ENCODE data around the gene DCLK1.

Gene DCLK1

DNA sequence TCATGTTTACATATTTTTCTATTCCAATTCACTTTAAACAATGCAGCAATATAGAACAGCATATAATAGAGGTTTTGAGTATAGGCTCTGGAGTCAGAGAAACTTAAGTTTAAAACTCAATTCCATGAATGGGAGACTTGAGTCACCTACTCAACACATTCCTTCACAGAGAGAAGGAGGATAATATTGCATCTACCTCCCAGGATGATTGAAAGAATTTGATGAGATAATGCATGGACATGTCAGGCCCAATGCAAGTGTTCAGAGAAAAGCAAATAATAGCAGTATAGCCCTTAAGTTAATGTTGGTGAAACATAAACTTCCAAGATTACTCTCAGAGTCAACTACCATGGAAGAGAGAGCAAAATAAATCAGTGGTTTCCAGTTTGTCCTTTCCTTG lies 170.2 kb downstream of the DCLK1 start:
- no peak overlapping the region for H3K23ac ChIP-seq (ENCODE audit: low read length)
- H3K4me2 ChIP-seq (ENCODE audit: low read length), result no peak overlapping the region
- DNase-seq, result no peak
- H3K27ac ChIP-seq (ENCODE audit: low read depth, low read length), result no peak overlapping the region
- H3K4ac ChIP-seq (ENCODE audit: low read depth, low read length), result no peak overlapping the region
- H4K8ac ChIP-seq (ENCODE audit: low read depth, low read length), result no peak overlapping the region
- H2AK5ac ChIP-seq (ENCODE audit: low read length), result no peak overlapping the region
- no peak overlapping the region for H2BK5ac ChIP-seq (ENCODE audit: low read depth, low read length, poor library complexity)
- H3K18ac ChIP-seq (ENCODE audit: low read length), result no peak overlapping the region
- H3K14ac ChIP-seq (ENCODE audit: low read length), result no peak overlapping the region
- no peak overlapping the region for H2BK12ac ChIP-seq (ENCODE audit: low read length)
- no peak overlapping the region for H3K9ac ChIP-seq (ENCODE audit: low read length)
- H4K91ac ChIP-seq (ENCODE audit: low read depth, low read length), result no peak overlapping the region
- H3K9me3 ChIP-seq (ENCODE audit: insufficient read depth, low read depth, low read length), result peaks cover 3% of the 10 kb centered on the region
- no peak overlapping the region for H3K4me3 ChIP-seq (ENCODE audit: low read depth, low read length)
- H2AFZ ChIP-seq (ENCODE audit: insufficient read depth, low read length, poor library complexity), result no peak overlapping the region
- H3K79me1 ChIP-seq (ENCODE audit: low read length), result no peaks in the 10 kb centered on the region
- no peaks in the 10 kb centered on the region for H3K36me3 ChIP-seq (ENCODE audit: control insufficient read depth in 1 of 2, insufficient read depth in 2 of 2, low read length in 2 of 2)
- no peaks in the 10 kb centered on the region for H3K79me2 ChIP-seq (ENCODE audit: control insufficient read depth, insufficient read depth, low read length, poor library complexity)
- no peak overlapping the region for H4K12ac ChIP-seq (ENCODE audit: low read depth, low read length)
- no peak overlapping the region for H2BK120ac ChIP-seq (ENCODE audit: insufficient read depth, low read length, poor library complexity)
- H3K4me1 ChIP-seq (ENCODE audit: control insufficient read depth in 1 of 2, insufficient read depth in 2 of 2, low read length in 2 of 2), result no peaks in the 10 kb centered on the region
- H3K27me3 ChIP-seq (ENCODE audit: insufficient read depth, low read length), result no peaks in the 10 kb centered on the region

- no peak overlapping the region for H4K91ac ChIP-seq (ENCODE audit: low read depth, low read length)
- H2BK5ac ChIP-seq (ENCODE audit: low read depth, low read length, poor library complexity), result no peak overlapping the region
- no peaks in the 10 kb centered on the region for H3K79me1 ChIP-seq (ENCODE audit: low read length)
- no peak overlapping the region for H4K8ac ChIP-seq (ENCODE audit: low read depth, low read length)
- no peak overlapping the region for H3K4ac ChIP-seq (ENCODE audit: low read depth, low read length)
- no peaks in the 10 kb centered on the region for H3K27me3 ChIP-seq (ENCODE audit: insufficient read depth, low read length)
- no peak overlapping the region for H3K14ac ChIP-seq (ENCODE audit: low read length)
- H2BK12ac ChIP-seq (ENCODE audit: low read length), result no peak overlapping the region
- no peak overlapping the region for H2AK5ac ChIP-seq (ENCODE audit: low read length)
- no peak overlapping the region for H3K4me2 ChIP-seq (ENCODE audit: low read length)
- no CpG with 5 or more reads among the region's 2 CpGs for WGBS (ENCODE audit: extremely low coverage, insufficient coverage, insufficient read length)
- DNase-seq, result no peak
- no peaks in the 10 kb centered on the region for H3K4me1 ChIP-seq (ENCODE audit: control insufficient read depth in 1 of 2, insufficient read depth in 2 of 2, low read length in 2 of 2)
- H3K27ac ChIP-seq (ENCODE audit: low read depth, low read length), result no peak overlapping the region
- H3K4me3 ChIP-seq (ENCODE audit: low read depth, low read length), result peak overlapping the region; percentile 2
- no peak overlapping the region for H4K12ac ChIP-seq (ENCODE audit: low read depth, low read length)
- no peaks in the 10 kb centered on the region for H3K36me3 ChIP-seq (ENCODE audit: control insufficient read depth in 1 of 2, insufficient read depth in 2 of 2, low read length in 2 of 2)
- no peak overlapping the region for H2BK120ac ChIP-seq (ENCODE audit: insufficient read depth, low read length, poor library complexity)
- H2AFZ ChIP-seq (ENCODE audit: insufficient read depth, low read length, poor library complexity), result no peak overlapping the region
- H3K23ac ChIP-seq (ENCODE audit: low read length), result no peak overlapping the region
- no peak overlapping the region for H3K18ac ChIP-seq (ENCODE audit: low read length)
- H3K9me3 ChIP-seq (ENCODE audit: insufficient read depth, low read depth, low read length), result peaks cover 3% of the 10 kb centered on the region
- H3K9ac ChIP-seq (ENCODE audit: low read length), result no peak overlapping the region
- H3K79me2 ChIP-seq (ENCODE audit: control insufficient read depth, insufficient read depth, low read length, poor library complexity), result no peaks in the 10 kb centered on the region
Measured at GRCh38 chr13:35957996-35958395, 173.2 kb downstream of the DCLK1 start.

GRCh38 chr13:35957241-35957731 lies 173.9 kb downstream of the DCLK1 start:
- Histone ChIP-seq H3K79me1 (ENCODE audit: low read length) (no peaks in the 10 kb centered on the region), H3K27me3 (ENCODE audit: insufficient read depth, low read length) (no peaks in the 10 kb centered on the region), H3K23ac (ENCODE audit: low read length) (no peak overlapping the region), H3K4me1 (ENCODE audit: control insufficient read depth in 1 of 2, insufficient read depth in 2 of 2, low read length in 2 of 2) (no peaks in the 10 kb centered on the region), H2BK12ac (ENCODE audit: low read length) (no peak overlapping the region), H3K9me3 (ENCODE audit: insufficient read depth, low read depth, low read length) (peaks cover 3% of the 10 kb centered on the region), H3K14ac (ENCODE audit: low read length) (no peak overlapping the region), H4K91ac (ENCODE audit: low read depth, low read length) (no peak overlapping the region), H2AFZ (ENCODE audit: insufficient read depth, low read length, poor library complexity) (no peak overlapping the region), H3K36me3 (ENCODE audit: control insufficient read depth in 1 of 2, insufficient read depth in 2 of 2, low read length in 2 of 2) (no peaks in the 10 kb centered on the region), H3K4me3 (ENCODE audit: low read depth, low read length) (no peak overlapping the region), H3K18ac (ENCODE audit: low read length) (no peak overlapping the region), H2AK5ac (ENCODE audit: low read length) (no peak overlapping the region), H3K9ac (ENCODE audit: low read length) (no peak overlapping the region), H2BK5ac (ENCODE audit: low read depth, low read length, poor library complexity) (no peak overlapping the region), H2BK120ac (ENCODE audit: insufficient read depth, low read length, poor library complexity) (no peak overlapping the region), H3K27ac (ENCODE audit: low read depth, low read length) (no peak overlapping the region), H4K12ac (ENCODE audit: low read depth, low read length) (no peak overlapping the region), H3K79me2 (ENCODE audit: control insufficient read depth, insufficient read depth, low read length, poor library complexity) (no peaks in the 10 kb centered on the region), H4K8ac (ENCODE audit: low read depth, low read length) (no peak overlapping the region), H3K4ac (ENCODE audit: low read depth, low read length) (no peak overlapping the region), H3K4me2 (ENCODE audit: low read length) (no peak overlapping the region)
- no CpG with 5 or more reads among the region's 1 CpG for WGBS (ENCODE audit: extremely low coverage, insufficient coverage, insufficient read length)
- no peak for DNase-seq

GRCh38 chr13:35956074-35956473 lies 175.1 kb downstream of the DCLK1 start:
- Histone ChIP-seq H3K18ac (ENCODE audit: low read length) (no peak overlapping the region), H3K4ac (ENCODE audit: low read depth, low read length) (no peak overlapping the region), H4K91ac (ENCODE audit: low read depth, low read length) (no peak overlapping the region), H3K4me1 (ENCODE audit: control insufficient read depth in 1 of 2, insufficient read depth in 2 of 2, low read length in 2 of 2) (no peaks in the 10 kb centered on the region), H4K8ac (ENCODE audit: low read depth, low read length) (no peak overlapping the region), H3K4me3 (ENCODE audit: low read depth, low read length) (no peak overlapping the region), H3K9ac (ENCODE audit: low read length) (no peak overlapping the region), H3K27me3 (ENCODE audit: insufficient read depth, low read length) (no peaks in the 10 kb centered on the region), H3K36me3 (ENCODE audit: control insufficient read depth in 1 of 2, insufficient read depth in 2 of 2, low read length in 2 of 2) (no peaks in the 10 kb centered on the region), H2AK5ac (ENCODE audit: low read length) (no peak overlapping the region), H3K79me1 (ENCODE audit: low read length) (no peaks in the 10 kb centered on the region), H3K4me2 (ENCODE audit: low read length) (no peak overlapping the region), H3K9me3 (ENCODE audit: insufficient read depth, low read depth, low read length) (peaks cover 3% of the 10 kb centered on the region), H2AFZ (ENCODE audit: insufficient read depth, low read length, poor library complexity) (no peak overlapping the region), H3K79me2 (ENCODE audit: control insufficient read depth, insufficient read depth, low read length, poor library complexity) (no peaks in the 10 kb centered on the region), H2BK120ac (ENCODE audit: insufficient read depth, low read length, poor library complexity) (no peak overlapping the region), H2BK12ac (ENCODE audit: low read length) (no peak overlapping the region), H3K27ac (ENCODE audit: low read depth, low read length) (no peak overlapping the region), H3K23ac (ENCODE audit: low read length) (no peak overlapping the region), H2BK5ac (ENCODE audit: low read depth, low read length, poor library complexity) (no peak overlapping the region), H3K14ac (ENCODE audit: low read length) (no peak overlapping the region), H4K12ac (ENCODE audit: low read depth, low read length) (no peak overlapping the region)
- DNase-seq, result no peak

GRCh38 chr13:35954207-35954560 lies 177.0 kb downstream of the DCLK1 start:
- Histone ChIP-seq H3K18ac (ENCODE audit: low read length) (no peak overlapping the region), H3K4me3 (ENCODE audit: low read depth, low read length) (no peak overlapping the region), H4K91ac (ENCODE audit: low read depth, low read length) (no peak overlapping the region), H3K27ac (ENCODE audit: low read depth, low read length) (no peak overlapping the region), H2BK12ac (ENCODE audit: low read length) (no peak overlapping the region), H2AK5ac (ENCODE audit: low read length) (no peak overlapping the region), H3K27me3 (ENCODE audit: insufficient read depth, low read length) (no peaks in the 10 kb centered on the region), H4K12ac (ENCODE audit: low read depth, low read length) (no peak overlapping the region), H2BK120ac (ENCODE audit: insufficient read depth, low read length, poor library complexity) (no peak overlapping the region), H4K8ac (ENCODE audit: low read depth, low read length) (no peak overlapping the region), H2BK5ac (ENCODE audit: low read depth, low read length, poor library complexity) (no peak overlapping the region), H3K4me1 (ENCODE audit: control insufficient read depth in 1 of 2, insufficient read depth in 2 of 2, low read length in 2 of 2) (no peaks in the 10 kb centered on the region), H3K14ac (ENCODE audit: low read length) (no peak overlapping the region), H3K4me2 (ENCODE audit: low read length) (no peak overlapping the region), H3K9me3 (ENCODE audit: insufficient read depth, low read depth, low read length) (peaks cover 3% of the 10 kb centered on the region), H3K4ac (ENCODE audit: low read depth, low read length) (no peak overlapping the region), H3K79me1 (ENCODE audit: low read length) (no peaks in the 10 kb centered on the region), H3K23ac (ENCODE audit: low read length) (no peak overlapping the region), H3K79me2 (ENCODE audit: control insufficient read depth, insufficient read depth, low read length, poor library complexity) (no peaks in the 10 kb centered on the region), H3K9ac (ENCODE audit: low read length) (no peak overlapping the region), H3K36me3 (ENCODE audit: control insufficient read depth in 1 of 2, insufficient read depth in 2 of 2, low read length in 2 of 2) (no peaks in the 10 kb centered on the region), H2AFZ (ENCODE audit: insufficient read depth, low read length, poor library complexity) (no peak overlapping the region)
- WGBS (ENCODE audit: extremely low coverage, insufficient coverage, insufficient read length), result no CpG with 5 or more reads among the region's 3 CpGs
- DNase-seq, result no peak

Measured in trophoblast cell (in vitro differentiated cells and primary cell).